ENCODE results near the gene ASIC2. TPM values are rescaled to one million over a fixed set of nuclear protein-coding genes. Genes with fewer than 3 reads are reported as not detected.

The ASIC2 gene
- total RNA-seq, 1 experiment from 2014 or later = 4.1 TPM

DNA sequence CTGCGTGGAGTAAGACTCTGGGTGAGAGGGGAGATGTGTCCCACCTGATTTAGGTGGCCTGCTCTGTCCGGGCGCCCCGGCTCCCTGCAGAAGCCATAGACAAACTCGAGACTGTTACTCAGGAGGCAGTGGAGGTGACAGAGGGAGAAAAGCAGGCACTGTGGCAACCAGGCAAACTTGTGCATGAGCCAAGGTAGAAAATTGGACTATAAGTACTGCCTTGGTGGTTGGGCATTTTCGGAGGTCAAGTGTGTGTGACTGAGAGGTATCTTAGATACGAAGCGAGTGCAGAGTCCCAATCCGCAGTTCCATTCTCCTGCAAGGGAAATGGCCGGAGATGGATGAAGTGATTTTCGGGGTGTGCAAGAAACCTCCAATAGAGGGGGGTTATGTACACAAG, 328.6 kb downstream of the ASIC2 start:
- BruUV-seq (replicated peaks) = no TSS peak
- intact Hi-C loops (cut with micrococcal nuclease; ENCODE audit: unreplicated experiment) = no loop called here
- no peaks in the 10 kb centered on the region for H3K4me1 ChIP-seq (ENCODE audit: control insufficient read depth, insufficient read depth, low read length)
- CTCF ChIA-PET = no interaction called here
- H3K4me3 ChIP-seq (ENCODE audit: low read depth in 2 of 2, low read length in 2 of 2) = no peak overlapping the region
- no peaks in the 10 kb centered on the region for H3K27me3 ChIP-seq (ENCODE audit: control insufficient read depth, insufficient read depth, low read length)
- in situ Hi-C loops (cut with HindIII; ENCODE audit: low pct_unique_long_range_greater_than_20kb, low sequenced_read_pairs) = no loop called here
- H3K36me3 ChIP-seq (ENCODE audit: control insufficient read depth, insufficient read depth, low read length) = no peaks in the 10 kb centered on the region
- TF ChIP-seq TCF7L2 (IDR thresholded peaks at IDR 0.05; ENCODE audit: low read depth, low read length) = no peak
- DNase-seq (ENCODE audit: low read depth, low spot score) = no peak
- no peak overlapping the region for H3K27ac ChIP-seq (ENCODE audit: low read length)
- POLR2A ChIA-PET = no interaction called here
- no peak for ATAC-seq
- no peaks in the 10 kb centered on the region for H3K9me3 ChIP-seq (ENCODE audit: control insufficient read depth, insufficient read depth, low read depth, low read length)

Data from Panc1 (cell line).